GM12875 (cell line): ENCODE data around the gene HTRA1.

Experiments
- H3K4me3 ChIP-seq: one replicate; pipeline ENCODE4 v1.5.1; 2011; ENCODE audit warnings: low read depth, low read length, control low read depth
- CTCF ChIP-seq: IDR thresholded peaks from 2 replicates; pipeline ENCODE4 v1.5.1; 2011; ENCODE audit warnings: low read depth, mild to moderate bottlenecking, control low read depth, inconsistent platforms, low read length, moderate library complexity, borderline replicate concordance; ENCODE audit not compliant: insufficient read depth

HTRA1 gene

GRCh38 chr10:122503012-122503411, 41.7 kb downstream of the HTRA1 start:
- H3K4me3 ChIP-seq = no peak overlapping the region
- no peak for TF ChIP-seq CTCF

- H3K4me3 ChIP-seq = no peak overlapping the region
- TF ChIP-seq CTCF = no peak
Observed at GRCh38 chr10:122503886-122504609, 42.7 kb downstream of the HTRA1 start.

- H3K4me3 ChIP-seq = no peak overlapping the region
- no peak for TF ChIP-seq CTCF
Observed at GRCh38 chr10:122504610-122504950, 43.2 kb downstream of the HTRA1 start.

GRCh38 chr10:122505011-122505410, 43.7 kb downstream of the HTRA1 start:
- no peak for TF ChIP-seq CTCF
- no peak overlapping the region for H3K4me3 ChIP-seq

GRCh38 chr10:122505885-122506645, 44.7 kb downstream of the HTRA1 start:
- no peak for TF ChIP-seq CTCF
- H3K4me3 ChIP-seq = no peak overlapping the region

- TF ChIP-seq CTCF = no peak
- H3K4me3 ChIP-seq = no peak overlapping the region
Observed at GRCh38 chr10:122507616-122508015, 46.3 kb downstream of the HTRA1 start.

- no peak for TF ChIP-seq CTCF
- no peak overlapping the region for H3K4me3 ChIP-seq
Observed at GRCh38 chr10:122508021-122508420, 46.7 kb downstream of the HTRA1 start.
